AG04449 (cell line): ENCODE data around the gene NDUFV3.
"Not testable (repeated sequence)": the region's sequence is repeated elsewhere in the genome, so short reads cannot be mapped to it uniquely, and the experiment has no call there.

Source experiments
- CTCF ChIA-PET: fragments of 350-600 bp; formaldehyde crosslinking; extraction: SDS; loops from one replicate; lab custom pipeline; 2021; ENCODE audit warnings: antibody characterized with exemption; lab: Yijun Ruan, JAX
- POLR2A ChIA-PET: fragments of 400-600, 350-600 bp; formaldehyde crosslinking; extraction: SDS; loops from one replicate; lab custom pipeline; 2020; ENCODE audit warnings: antibody characterized with exemption, inconsistent platforms; lab: Yijun Ruan, JAX
- DNase-seq: peaks from one replicate; pipeline ENCODE4 v3.0.0-alpha.2; 2010; ENCODE audit warnings: low read depth, low spot score
- H3K4me3 ChIP-seq: 2 replicates; pipeline ENCODE4 v1.5.1; 2011; ENCODE audit warnings: low read depth, mild to moderate bottlenecking, control low read depth, low read length
- TF ChIP-seq, protein P1 (sequence below): IDR thresholded peaks from one replicate; pipeline ENCODE4 v1.5.1; 2011; ENCODE audit warnings: mild to moderate bottlenecking, moderate library complexity, low read length, control low read depth, inconsistent platforms; ENCODE audit not compliant: insufficient read depth; ENCODE audit errors: missing control alignments

The NDUFV3 gene

DNA sequence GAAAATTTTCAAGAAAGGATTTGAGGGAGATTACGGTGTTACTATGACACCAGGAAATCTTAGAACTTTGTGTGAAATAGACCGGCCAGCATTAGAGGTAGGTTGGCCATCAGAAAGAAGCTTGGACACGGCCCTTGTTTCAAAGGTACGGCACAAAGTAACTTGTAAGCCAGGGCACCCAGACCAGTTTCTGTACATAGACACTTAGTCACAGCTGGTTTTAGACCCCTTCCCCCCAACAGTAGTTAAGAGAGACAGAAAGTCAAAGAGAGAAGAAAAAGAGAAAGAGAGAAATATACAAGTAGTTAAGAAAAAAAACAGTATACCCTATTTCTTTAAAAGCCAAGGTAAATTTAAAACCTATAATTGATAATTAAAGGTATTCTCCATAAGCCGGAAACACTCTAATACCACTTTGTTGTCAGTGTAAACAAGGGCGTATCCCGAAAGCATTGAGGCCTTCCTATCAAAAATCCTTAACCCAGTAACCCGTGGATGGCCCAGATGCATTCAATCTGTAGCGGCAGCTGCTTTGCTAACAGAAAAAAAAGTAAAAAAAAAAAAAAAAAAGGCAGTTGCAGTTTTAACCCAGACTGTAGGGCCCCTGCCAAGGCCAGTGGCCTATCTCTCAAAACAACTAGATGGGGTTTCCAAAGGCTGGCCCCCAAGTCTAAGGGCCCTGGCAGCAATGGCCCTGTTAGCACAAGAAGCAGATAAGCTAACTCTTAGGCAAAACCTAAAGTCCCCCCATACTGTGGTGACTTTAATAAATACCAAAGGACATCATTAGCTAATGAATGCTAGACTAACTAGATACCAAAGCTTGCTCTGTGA, 40.2 kb downstream of the NDUFV3 start:
- H3K4me3 ChIP-seq, POLR2A ChIA-PET, DNase-seq, CTCF ChIA-PET: not testable (repeated sequence)

DNA sequence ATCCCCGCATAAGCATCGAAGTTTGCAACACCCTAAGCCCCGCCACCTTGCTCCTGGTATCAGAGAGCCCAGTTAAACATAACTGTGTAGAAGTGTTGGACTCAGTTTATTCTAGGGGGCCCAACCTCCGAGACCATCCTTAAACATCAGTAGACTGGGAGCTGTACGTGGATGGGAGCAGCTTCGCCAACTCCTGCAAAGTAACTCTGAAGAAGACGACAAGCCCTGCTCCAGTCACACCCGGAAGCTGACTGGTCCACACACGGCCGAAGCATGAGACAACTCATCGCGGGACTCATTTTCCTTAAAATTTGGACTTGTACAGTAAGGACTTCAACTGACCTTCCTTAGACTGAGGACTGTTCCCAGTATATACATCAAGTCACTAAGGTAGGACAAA, 40.9 kb downstream of the NDUFV3 start:
- DNase-seq, POLR2A ChIA-PET, H3K4me3 ChIP-seq, CTCF ChIA-PET: not testable (repeated sequence)

DNA sequence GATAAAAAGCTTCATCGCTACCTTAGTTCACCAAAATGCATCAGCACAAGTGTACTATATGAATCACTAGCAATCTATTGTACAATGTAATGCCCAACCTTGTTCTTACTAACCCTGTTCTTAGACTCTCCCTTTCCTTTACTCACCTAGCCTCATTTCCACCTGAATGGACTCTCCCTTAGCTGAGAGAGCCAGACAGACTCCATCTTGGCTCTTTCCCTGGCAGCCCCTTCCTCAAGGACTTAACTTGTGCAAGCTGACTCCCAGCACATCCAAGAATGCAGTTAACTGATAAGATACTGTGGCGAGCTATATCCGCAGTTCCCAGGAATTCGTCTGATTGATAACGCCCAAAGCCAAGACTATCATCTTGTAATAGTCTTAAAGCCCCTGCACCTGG, 43.3 kb downstream of the NDUFV3 start:
- H3K4me3 ChIP-seq, DNase-seq, POLR2A ChIA-PET, CTCF ChIA-PET: not testable (repeated sequence)

DNA sequence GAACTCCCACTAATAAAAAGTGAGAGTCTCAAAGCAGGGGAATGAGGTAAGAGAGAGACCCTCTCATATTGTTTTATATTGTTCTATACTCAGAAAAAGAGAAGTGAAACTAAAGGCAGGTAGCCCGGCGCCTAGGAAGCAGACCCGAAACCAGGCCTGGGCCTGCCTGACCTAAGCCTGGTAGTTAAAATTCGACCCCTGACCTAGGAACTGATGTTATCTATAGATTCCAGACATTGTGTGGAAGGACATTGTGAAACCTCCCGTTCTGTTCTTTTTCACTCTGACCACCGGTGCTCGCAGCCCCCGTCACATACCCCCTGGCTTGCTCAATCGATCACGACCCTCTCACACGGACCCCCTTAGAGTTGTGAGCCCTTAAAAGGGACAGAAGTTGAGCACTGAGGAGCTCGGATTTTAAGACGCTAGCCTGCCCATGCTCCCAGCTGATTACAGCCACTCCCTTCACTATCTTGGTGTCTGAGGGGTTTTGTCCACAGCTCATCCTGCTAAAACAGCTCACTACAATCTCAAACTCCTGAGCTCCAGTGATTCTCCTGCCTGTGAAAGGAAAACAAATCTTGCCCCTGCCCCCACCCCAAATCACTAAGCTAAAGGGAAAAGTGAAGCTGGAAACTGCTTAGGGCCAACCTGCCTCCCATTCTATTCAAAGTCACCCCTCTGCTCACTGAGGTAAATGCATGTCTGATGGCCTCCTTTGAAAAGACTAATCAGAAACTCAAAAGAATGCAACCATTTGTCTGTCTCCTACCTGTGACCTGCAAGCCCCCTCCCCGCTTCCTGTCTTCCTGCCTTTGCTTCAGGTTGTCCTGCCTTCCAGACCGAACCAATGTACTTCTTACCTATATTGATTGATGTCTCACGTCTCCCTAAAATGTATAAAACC, 44.2 kb downstream of the NDUFV3 start:
- H3K4me3 ChIP-seq, POLR2A ChIA-PET, DNase-seq, CTCF ChIA-PET: not testable (repeated sequence)

DNA sequence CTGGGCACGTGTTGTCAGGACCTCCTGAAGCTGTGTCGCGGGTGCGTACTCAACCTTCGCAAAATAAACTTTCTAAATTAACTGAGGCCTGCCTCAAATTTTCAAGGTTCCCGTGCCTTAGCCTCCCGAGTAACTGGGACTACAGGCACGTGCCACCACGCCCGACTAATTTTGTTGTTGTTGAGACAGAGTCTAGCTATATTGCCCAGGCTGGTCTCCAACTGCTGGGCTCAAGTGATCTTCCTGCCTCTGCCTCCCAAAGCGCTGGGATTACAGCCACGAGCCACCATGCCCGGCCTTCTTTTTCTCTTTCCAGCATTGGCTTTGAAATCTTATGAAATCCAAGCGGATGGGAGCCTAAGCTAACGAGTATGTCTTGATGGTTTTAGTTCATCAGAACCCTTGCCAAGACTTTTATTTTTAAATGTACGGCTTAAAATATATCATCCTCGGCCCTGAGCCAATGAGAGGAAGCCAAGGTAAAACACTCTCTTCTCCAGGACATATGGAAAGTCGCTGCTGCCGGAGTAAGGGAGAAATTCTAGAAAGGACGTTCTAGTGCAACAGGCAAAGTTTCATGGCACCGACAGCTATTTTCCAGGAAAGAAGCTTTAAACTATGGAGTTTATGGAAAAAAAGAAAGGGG, 45.0 kb downstream of the NDUFV3 start:
- POLR2A ChIA-PET, result no interaction called here
- TF ChIP-seq, protein P1, sequence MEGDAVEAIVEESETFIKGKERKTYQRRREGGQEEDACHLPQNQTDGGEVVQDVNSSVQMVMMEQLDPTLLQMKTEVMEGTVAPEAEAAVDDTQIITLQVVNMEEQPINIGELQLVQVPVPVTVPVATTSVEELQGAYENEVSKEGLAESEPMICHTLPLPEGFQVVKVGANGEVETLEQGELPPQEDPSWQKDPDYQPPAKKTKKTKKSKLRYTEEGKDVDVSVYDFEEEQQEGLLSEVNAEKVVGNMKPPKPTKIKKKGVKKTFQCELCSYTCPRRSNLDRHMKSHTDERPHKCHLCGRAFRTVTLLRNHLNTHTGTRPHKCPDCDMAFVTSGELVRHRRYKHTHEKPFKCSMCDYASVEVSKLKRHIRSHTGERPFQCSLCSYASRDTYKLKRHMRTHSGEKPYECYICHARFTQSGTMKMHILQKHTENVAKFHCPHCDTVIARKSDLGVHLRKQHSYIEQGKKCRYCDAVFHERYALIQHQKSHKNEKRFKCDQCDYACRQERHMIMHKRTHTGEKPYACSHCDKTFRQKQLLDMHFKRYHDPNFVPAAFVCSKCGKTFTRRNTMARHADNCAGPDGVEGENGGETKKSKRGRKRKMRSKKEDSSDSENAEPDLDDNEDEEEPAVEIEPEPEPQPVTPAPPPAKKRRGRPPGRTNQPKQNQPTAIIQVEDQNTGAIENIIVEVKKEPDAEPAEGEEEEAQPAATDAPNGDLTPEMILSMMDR, result no peak
- CTCF ChIA-PET, result interaction anchor here (0.9 kb wide), 1 partner anchor 14 kb away, joined by 3 read pairs; no protein-coding TSS in a partner anchor
- no peak overlapping the region for H3K4me3 ChIP-seq
- no peak for DNase-seq

DNA sequence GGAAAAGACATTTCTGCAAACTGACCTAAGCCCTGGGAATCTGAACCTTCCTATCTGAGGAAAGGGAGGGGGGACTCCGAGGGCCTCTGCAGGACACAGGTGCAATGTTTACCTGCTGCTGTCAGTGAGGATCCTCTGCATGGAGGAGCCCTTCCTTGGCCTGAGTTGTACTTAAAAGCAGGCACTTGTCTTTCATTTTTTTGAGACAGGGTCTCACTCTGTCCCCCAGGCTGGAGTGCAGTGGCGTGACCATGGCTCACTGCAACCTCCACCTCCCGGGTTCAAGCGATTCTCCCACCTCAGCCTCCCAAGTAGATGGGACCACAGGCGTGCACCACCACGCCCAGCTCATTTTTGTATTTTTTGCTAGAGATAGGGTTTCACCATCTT, 45.5 kb downstream of the NDUFV3 start:
- DNase-seq, POLR2A ChIA-PET, H3K4me3 ChIP-seq: not testable (repeated sequence)
- CTCF ChIA-PET, result interaction anchor here (0.9 kb wide), 1 partner anchor 15 kb away, joined by 3 read pairs; no protein-coding TSS in a partner anchor

DNA sequence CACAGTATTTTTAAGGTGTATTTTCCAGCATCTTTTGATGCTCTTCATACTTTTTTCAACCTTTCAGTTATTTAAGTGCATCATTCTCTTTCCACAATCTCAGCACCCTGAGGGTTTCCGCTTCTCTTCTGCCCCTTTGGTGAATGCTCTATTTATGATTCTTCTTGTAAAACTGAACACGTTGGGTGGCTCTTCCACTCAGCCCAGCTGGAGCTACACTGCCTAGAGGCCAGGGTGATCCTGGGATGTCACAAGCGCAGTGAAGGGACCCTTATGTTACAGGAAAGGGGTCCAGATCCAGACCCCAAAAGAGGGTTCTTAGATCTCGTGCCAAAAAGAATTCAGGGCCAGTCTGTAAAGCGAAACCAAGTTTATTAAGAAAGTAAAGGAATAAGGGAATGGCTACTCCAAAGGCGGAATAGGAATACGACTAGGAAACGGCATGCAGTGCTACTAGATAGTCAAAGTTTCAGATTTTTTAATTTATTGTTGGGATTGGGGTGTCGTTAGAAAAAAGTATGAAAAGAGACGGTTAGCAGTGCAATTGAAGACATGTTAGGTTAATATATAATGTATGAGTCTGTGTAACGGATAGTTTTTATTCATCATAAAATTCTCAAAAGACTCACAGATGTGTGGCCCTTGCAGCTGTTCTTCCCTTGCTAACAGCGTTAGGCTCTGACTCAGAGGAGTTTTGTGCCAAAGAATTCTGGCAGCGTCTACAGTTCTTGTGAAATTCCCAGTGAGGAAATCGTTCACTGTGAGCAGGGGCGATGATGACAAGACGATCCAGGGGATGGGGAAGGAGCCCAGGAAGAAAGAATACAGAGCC, 46.7 kb downstream of the NDUFV3 start:
- ChIA-PET POLR2A (no interaction called here), CTCF (no interaction called here)
- TF ChIP-seq, protein P1, result no peak
- DNase-seq, result peak; percentile 82
- peak overlapping the region; percentile 23 for H3K4me3 ChIP-seq

DNA sequence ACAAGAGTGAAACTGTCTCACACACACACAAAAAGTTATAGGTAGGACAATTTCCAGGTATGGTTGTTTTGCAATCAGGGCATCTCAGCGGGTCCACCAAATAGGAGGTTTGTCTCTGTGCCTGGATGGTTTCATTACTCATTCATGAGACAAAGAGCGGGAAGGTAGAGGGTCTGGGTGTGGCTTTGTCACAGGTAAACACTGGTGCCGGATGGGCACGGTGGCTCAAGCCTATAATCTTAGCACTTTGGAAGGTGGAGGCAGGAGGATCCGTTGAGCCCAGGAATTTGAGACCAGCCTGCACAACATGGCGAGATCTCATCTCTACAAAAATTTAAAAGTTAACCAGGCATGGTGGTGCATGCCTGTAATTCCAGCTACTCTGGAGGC, 48.6 kb downstream of the NDUFV3 start:
- no peak overlapping the region for H3K4me3 ChIP-seq
- ChIA-PET CTCF (no interaction called here), POLR2A (no interaction called here)
- no peak for DNase-seq
- TF ChIP-seq, protein P1, result no peak
